ENCODE measurements around the gene UPF3A.

Gene UPF3A

GRCh38 chr13:114275304-114275703 is 6.1 kb upstream of the UPF3A start:
- Histone ChIP-seq H3K9me3 (ENCODE audit: insufficient read depth, low read length) (no peaks in the 10 kb centered on the region), H3K4me3 (ENCODE audit: insufficient read length, low read depth) (no peak overlapping the region), H3K27me3 (ENCODE audit: insufficient read depth, insufficient read length) (no peaks in the 10 kb centered on the region), H3K36me3 (ENCODE audit: insufficient read depth, insufficient read length, low read length) (peaks cover 72% of the 10 kb centered on the region), H3K4me1 (ENCODE audit: insufficient read depth, insufficient read length) (no peaks in the 10 kb centered on the region), H3K9ac (ENCODE audit: insufficient read length, low read depth) (no peak overlapping the region)
- no peak for DNase-seq (ENCODE audit: low read depth, low spot score)
- TF ChIP-seq SUZ12 (IDR thresholded peaks at IDR 0.05; ENCODE audit: extremely low read depth, insufficient read depth, insufficient read length) (no peak), ZNF274 (IDR thresholded peaks at IDR 0.05; ENCODE audit: low read depth, low read length) (no peak), YY1 (IDR thresholded peaks at IDR 0.05; ENCODE audit: insufficient read depth, insufficient read length) (no peak)

- TF ChIP-seq ZNF274 (IDR thresholded peaks at IDR 0.05; ENCODE audit: low read depth, low read length) (no peak), SUZ12 (IDR thresholded peaks at IDR 0.05; ENCODE audit: extremely low read depth, insufficient read depth, insufficient read length) (no peak), YY1 (IDR thresholded peaks at IDR 0.05; ENCODE audit: insufficient read depth, insufficient read length) (no peak)
- no peak for DNase-seq (ENCODE audit: low read depth, low spot score)
- Histone ChIP-seq H3K9me3 (ENCODE audit: insufficient read depth, low read length) (no peaks in the 10 kb centered on the region), H3K27me3 (ENCODE audit: insufficient read depth, insufficient read length) (no peaks in the 10 kb centered on the region), H3K4me1 (ENCODE audit: insufficient read depth, insufficient read length) (no peaks in the 10 kb centered on the region), H3K4me3 (ENCODE audit: insufficient read length, low read depth) (no peak overlapping the region), H3K36me3 (ENCODE audit: insufficient read depth, insufficient read length, low read length) (peaks cover 61% of the 10 kb centered on the region), H3K9ac (ENCODE audit: insufficient read length, low read depth) (no peak overlapping the region)
Measured at GRCh38 chr13:114279146-114279545, 2.3 kb upstream of the UPF3A start.

GRCh38 chr13:114279758-114280355 is 1.5 kb upstream of the UPF3A start:
- TF ChIP-seq YY1 (IDR thresholded peaks at IDR 0.05; ENCODE audit: insufficient read depth, insufficient read length), result no peak
- TF ChIP-seq SUZ12 (IDR thresholded peaks at IDR 0.05; ENCODE audit: extremely low read depth, insufficient read depth, insufficient read length), result no peak
- no peak for TF ChIP-seq ZNF274 (IDR thresholded peaks at IDR 0.05; ENCODE audit: low read depth, low read length)
- no peaks in the 10 kb centered on the region for H3K4me1 ChIP-seq (ENCODE audit: insufficient read depth, insufficient read length)
- no peak for DNase-seq (ENCODE audit: low read depth, low spot score)
- peak overlapping the region; percentile 90 for H3K9ac ChIP-seq (ENCODE audit: insufficient read length, low read depth)
- H3K27me3 ChIP-seq (ENCODE audit: insufficient read depth, insufficient read length), result no peaks in the 10 kb centered on the region
- H3K36me3 ChIP-seq (ENCODE audit: insufficient read depth, insufficient read length, low read length), result peaks cover 61% of the 10 kb centered on the region
- no peak overlapping the region for H3K4me3 ChIP-seq (ENCODE audit: insufficient read length, low read depth)
- H3K9me3 ChIP-seq (ENCODE audit: insufficient read depth, low read length), result no peaks in the 10 kb centered on the region

- no peak for TF ChIP-seq SUZ12 (IDR thresholded peaks at IDR 0.05; ENCODE audit: extremely low read depth, insufficient read depth, insufficient read length)
- TF ChIP-seq ZNF274 (IDR thresholded peaks at IDR 0.05; ENCODE audit: low read depth, low read length), result no peak
- no peak for TF ChIP-seq YY1 (IDR thresholded peaks at IDR 0.05; ENCODE audit: insufficient read depth, insufficient read length)
- no peaks in the 10 kb centered on the region for H3K9me3 ChIP-seq (ENCODE audit: insufficient read depth, low read length)
- peak; percentile 51 for DNase-seq (ENCODE audit: low read depth, low spot score)
- no peaks in the 10 kb centered on the region for H3K4me1 ChIP-seq (ENCODE audit: insufficient read depth, insufficient read length)
- H3K4me3 ChIP-seq (ENCODE audit: insufficient read length, low read depth), result peak overlapping the region; percentile 79
- peak overlapping the region; percentile 94 for H3K9ac ChIP-seq (ENCODE audit: insufficient read length, low read depth)
- no peaks in the 10 kb centered on the region for H3K27me3 ChIP-seq (ENCODE audit: insufficient read depth, insufficient read length)
- peaks cover 62% of the 10 kb centered on the region for H3K36me3 ChIP-seq (ENCODE audit: insufficient read depth, insufficient read length, low read length)
Measured at GRCh38 chr13:114282041-114282670, 755 bp downstream of the UPF3A start.

- TF ChIP-seq SUZ12 (IDR thresholded peaks at IDR 0.05; ENCODE audit: extremely low read depth, insufficient read depth, insufficient read length) (no peak), YY1 (IDR thresholded peaks at IDR 0.05; ENCODE audit: insufficient read depth, insufficient read length) (no peak), ZNF274 (IDR thresholded peaks at IDR 0.05; ENCODE audit: low read depth, low read length) (no peak)
- Histone ChIP-seq H3K9me3 (ENCODE audit: insufficient read depth, low read length) (no peaks in the 10 kb centered on the region), H3K4me3 (ENCODE audit: insufficient read length, low read depth) (no peak overlapping the region), H3K4me1 (ENCODE audit: insufficient read depth, insufficient read length) (no peaks in the 10 kb centered on the region), H3K9ac (ENCODE audit: insufficient read length, low read depth) (no peak overlapping the region), H3K27me3 (ENCODE audit: insufficient read depth, insufficient read length) (no peaks in the 10 kb centered on the region), H3K36me3 (ENCODE audit: insufficient read depth, insufficient read length, low read length) (peaks cover 66% of the 10 kb centered on the region)
- DNase-seq (ENCODE audit: low read depth, low spot score), result no peak
Measured at GRCh38 chr13:114283576-114283975, 2.2 kb downstream of the UPF3A start.

- Histone ChIP-seq H3K36me3 (ENCODE audit: insufficient read depth, insufficient read length, low read length) (peaks cover 66% of the 10 kb centered on the region), H3K9ac (ENCODE audit: insufficient read length, low read depth) (no peak overlapping the region), H3K27me3 (ENCODE audit: insufficient read depth, insufficient read length) (no peaks in the 10 kb centered on the region), H3K4me3 (ENCODE audit: insufficient read length, low read depth) (no peak overlapping the region), H3K4me1 (ENCODE audit: insufficient read depth, insufficient read length) (no peaks in the 10 kb centered on the region), H3K9me3 (ENCODE audit: insufficient read depth, low read length) (no peaks in the 10 kb centered on the region)
- TF ChIP-seq YY1 (IDR thresholded peaks at IDR 0.05; ENCODE audit: insufficient read depth, insufficient read length), result no peak
- TF ChIP-seq ZNF274 (IDR thresholded peaks at IDR 0.05; ENCODE audit: low read depth, low read length), result no peak
- TF ChIP-seq SUZ12 (IDR thresholded peaks at IDR 0.05; ENCODE audit: extremely low read depth, insufficient read depth, insufficient read length), result no peak
- no peak for DNase-seq (ENCODE audit: low read depth, low spot score)
Measured at GRCh38 chr13:114284680-114285079, 3.3 kb downstream of the UPF3A start.

- no peak for DNase-seq (ENCODE audit: low read depth, low spot score)
- H3K36me3 ChIP-seq (ENCODE audit: insufficient read depth, insufficient read length, low read length), result peaks cover 69% of the 10 kb centered on the region
- TF ChIP-seq ZNF274 (IDR thresholded peaks at IDR 0.05; ENCODE audit: low read depth, low read length), result no peak
- no peak for TF ChIP-seq YY1 (IDR thresholded peaks at IDR 0.05; ENCODE audit: insufficient read depth, insufficient read length)
- TF ChIP-seq SUZ12 (IDR thresholded peaks at IDR 0.05; ENCODE audit: extremely low read depth, insufficient read depth, insufficient read length), result no peak
- no peak overlapping the region for H3K9ac ChIP-seq (ENCODE audit: insufficient read length, low read depth)
- no peak overlapping the region for H3K4me3 ChIP-seq (ENCODE audit: insufficient read length, low read depth)
- no peaks in the 10 kb centered on the region for H3K9me3 ChIP-seq (ENCODE audit: insufficient read depth, low read length)
- H3K4me1 ChIP-seq (ENCODE audit: insufficient read depth, insufficient read length), result peaks cover 2% of the 10 kb centered on the region
- no peaks in the 10 kb centered on the region for H3K27me3 ChIP-seq (ENCODE audit: insufficient read depth, insufficient read length)
Measured at GRCh38 chr13:114285166-114285808, 3.9 kb downstream of the UPF3A start.

Measured in NT2/D1 (cell line).